ENCODE results near the gene AK1.

The AK1 gene

GRCh38 chr9:127905004-127905728, 27.7 kb upstream of the AK1 start:
- H4K20me1 ChIP-seq, result peaks cover 0 to 16% (median 0%) of the 10 kb centered on the region in 11 experiments; a peak in 5 of 22 replicates
- H3K27ac ChIP-seq, result peak overlapping the region; percentile 78 to 90 (median 83)
- H3K4me3 ChIP-seq, result peak overlapping the region; percentile 18 to 69 (median 40); a peak in 17 of 20 replicates
- no peaks in the 10 kb centered on the region for H3K9me3 ChIP-seq (replicated peaks in 1 of 11)
- H3K36me3 ChIP-seq, result peaks cover 0 to 30% (median 25%) of the 10 kb centered on the region in 11 experiments; a peak in 21 of 22 replicates
- H3K4me1 ChIP-seq, result peaks cover 81 to 99% (median 94%) of the 10 kb centered on the region in 10 experiments
- H3K9ac ChIP-seq, result peak overlapping the region; percentile 68 to 83 (median 75)
- no peaks in the 10 kb centered on the region for H3K27me3 ChIP-seq
- no peak for TF ChIP-seq Cebpa-rat (IDR thresholded peaks at IDR 0.05)
- H3K4me2 ChIP-seq, result peak overlapping the region; percentile 84 to 100 (median 93)

- Histone ChIP-seq H3K4me3 (peak overlapping the region; percentile 18 to 69 (median 40); a peak in 17 of 20 replicates), H3K27ac (peak overlapping the region; percentile 78 to 90 (median 83)), H3K9ac (peak overlapping the region; percentile 68 to 83 (median 75)), H4K20me1 (peaks cover 0 to 10% (median 0%) of the 10 kb centered on the region in 11 experiments; a peak in 3 of 22 replicates), H3K9me3 (replicated peaks in 1 of 11) (no peaks in the 10 kb centered on the region), H3K4me1 (peaks cover 81 to 99% (median 94%) of the 10 kb centered on the region in 10 experiments), H3K4me2 (peak overlapping the region; percentile 84 to 100 (median 93)), H3K36me3 (peaks cover 0 to 25% (median 19%) of the 10 kb centered on the region in 11 experiments; a peak in 21 of 22 replicates), H3K27me3 (no peaks in the 10 kb centered on the region)
- TF ChIP-seq Cebpa-rat (IDR thresholded peaks at IDR 0.05), result no peak
Measured at GRCh38 chr9:127904561-127905003, 27.1 kb upstream of the AK1 start.

- Histone ChIP-seq H3K4me1 (peaks cover 80 to 94% (median 90%) of the 10 kb centered on the region in 10 experiments), H3K4me2 (peak overlapping the region; percentile 84 to 100 (median 93)), H3K9me3 (replicated peaks in 1 of 11) (no peaks in the 10 kb centered on the region), H3K27me3 (no peaks in the 10 kb centered on the region), H3K9ac (peak overlapping the region; percentile 68 to 83 (median 75)), H3K36me3 (peaks cover 0 to 19% (median 14%) of the 10 kb centered on the region in 11 experiments; a peak in 21 of 22 replicates), H4K20me1 (peaks cover 0 to 9% (median 0%) of the 10 kb centered on the region in 11 experiments; a peak in 3 of 22 replicates), H3K4me3 (peak overlapping the region in 9 of 10 experiments; percentile 18 to 69 (median 43); a peak in 15 of 20 replicates), H3K27ac (peak overlapping the region; percentile 78 to 90 (median 83))
- TF ChIP-seq Cebpa-rat (IDR thresholded peaks at IDR 0.05), result no peak
Measured at GRCh38 chr9:127903557-127904475, 26.3 kb upstream of the AK1 start.

GRCh38 chr9:127899128-127899943, 21.9 kb upstream of the AK1 start, which contains the start of gene ST6GALNAC6:
TSS of gene ST6GALNAC6 (minus strand) at chr9:127899603. CDS start at chr9:127897981, 1,622 bp downstream.
- no peak for TF ChIP-seq Cebpa-rat (IDR thresholded peaks at IDR 0.05)
- H3K4me1 ChIP-seq, result peaks cover 66 to 78% (median 75%) of the 10 kb centered on the region in 10 experiments
- peaks cover 0 to 10% (median 0%) of the 10 kb centered on the region in 11 experiments; a peak in 5 of 22 replicates for H3K9me3 ChIP-seq (replicated peaks in 1 of 11)
- H3K4me3 ChIP-seq, result peak within 1 kb of the TSS; percentile 80 to 98 (median 95)
- peak within 1 kb of the TSS; percentile 86 to 96 (median 91) for H3K9ac ChIP-seq
- H3K27me3 ChIP-seq, result no peaks in the 10 kb centered on the region
- peaks cover 6 to 43% (median 29%) of the 10 kb centered on the region in 11 experiments; a peak in 21 of 22 replicates for H4K20me1 ChIP-seq
- H3K36me3 ChIP-seq, result peaks cover 22 to 28% (median 27%) of the 10 kb centered on the region in 11 experiments
- H3K4me2 ChIP-seq, result peak within 1 kb of the TSS; percentile 90 to 99 (median 95)
- peak within 1 kb of the TSS; percentile 55 to 92 (median 89) for H3K27ac ChIP-seq

- Histone ChIP-seq H3K36me3 (peaks cover 29 to 35% (median 34%) of the 10 kb centered on the region in 11 experiments), H3K27me3 (no peaks in the 10 kb centered on the region), H3K4me1 (peaks cover 59 to 70% (median 67%) of the 10 kb centered on the region in 10 experiments), H3K27ac (peak overlapping the region; percentile 52 to 92 (median 89); a peak in 21 of 22 replicates), H3K9me3 (replicated peaks in 1 of 11) (peaks cover 0 to 18% (median 7%) of the 10 kb centered on the region in 11 experiments; a peak in 16 of 22 replicates), H4K20me1 (peaks cover 6 to 50% (median 30%) of the 10 kb centered on the region in 11 experiments; a peak in 21 of 22 replicates), H3K4me2 (peak overlapping the region; percentile 89 to 98 (median 94)), H3K4me3 (peak overlapping the region; percentile 80 to 98 (median 95)), H3K9ac (peak overlapping the region; percentile 86 to 96 (median 91))
- TF ChIP-seq Cebpa-rat (IDR thresholded peaks at IDR 0.05), result no peak
Measured at GRCh38 chr9:127898433-127899127, 21.1 kb upstream of the AK1 start.

GRCh38 chr9:127897193-127897692, 19.8 kb upstream of the AK1 start:
- Histone ChIP-seq H3K27ac (peak overlapping the region in 9 of 11 experiments; percentile 36 to 91 (median 47); a peak in 14 of 22 replicates), H4K20me1 (peaks cover 6 to 61% (median 33%) of the 10 kb centered on the region in 11 experiments; a peak in 21 of 22 replicates), H3K9me3 (replicated peaks in 1 of 11) (peaks cover 0 to 25% (median 13%) of the 10 kb centered on the region in 11 experiments; a peak in 16 of 22 replicates), H3K4me1 (peaks cover 45 to 63% (median 54%) of the 10 kb centered on the region in 10 experiments), H3K27me3 (no peaks in the 10 kb centered on the region), H3K36me3 (peaks cover 42 to 49% (median 48%) of the 10 kb centered on the region in 11 experiments), H3K4me3 (peak overlapping the region; percentile 35 to 98 (median 95); a peak in 14 of 20 replicates), H3K9ac (peak overlapping the region; percentile 34 to 96 (median 88); a peak in 19 of 22 replicates), H3K4me2 (peak overlapping the region; percentile 89 to 98 (median 94))
- no peak for TF ChIP-seq Cebpa-rat (IDR thresholded peaks at IDR 0.05)

Data from BLaER1 treated with 17β-estradiol and CSF1 and Interleukin-3, amounts not matched to agents 10 nM and 100 nM (cell line).